ENCODE measurements around the gene STMP1.
"Not testable (repeated sequence)": the region's sequence is repeated elsewhere in the genome, so short reads cannot be mapped to it uniquely, and the experiment has no call there.

STMP1 gene

DNA sequence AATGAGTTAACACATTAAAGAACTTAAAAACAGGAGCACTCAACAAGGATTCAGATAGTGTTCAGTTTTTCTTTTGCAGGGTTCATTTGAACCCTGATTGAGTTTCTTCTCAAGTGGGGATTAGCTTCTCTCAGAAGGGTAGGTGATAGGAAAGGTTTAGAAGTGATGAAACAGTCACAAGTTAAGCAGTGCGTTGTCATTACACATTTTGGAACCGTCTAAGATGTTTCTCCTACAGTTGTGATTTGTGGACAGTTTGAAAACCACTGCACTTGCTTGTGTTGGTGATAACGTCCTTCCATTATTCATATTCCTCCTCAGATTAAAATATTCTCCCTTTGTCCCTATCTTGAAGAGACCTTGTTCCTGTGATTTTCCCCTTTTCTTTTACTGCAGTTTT is 2.7 kb downstream of the STMP1 start:
- peaks cover 37% of the 10 kb centered on the region for H3K4me1 ChIP-seq (ENCODE audit: control insufficient read depth, insufficient read depth, low read length, unreplicated experiment)
- peaks cover 70% of the 10 kb centered on the region for H3K79me2 ChIP-seq (ENCODE audit: control insufficient read depth, insufficient read depth, low read length, unreplicated experiment)
- no peaks in the 10 kb centered on the region for H3K36me3 ChIP-seq (ENCODE audit: insufficient read depth, low read length)
- H2AFZ ChIP-seq (ENCODE audit: low read length, unreplicated experiment), result no peak overlapping the region
- peak overlapping the region; percentile 98 for H3K27ac ChIP-seq (ENCODE audit: low read depth, low read length)
- H3K4me3 ChIP-seq (ENCODE audit: low read depth, low read length), result peak overlapping the region; percentile 97; the same call in 1 of the 2 replicates
- no peaks in the 10 kb centered on the region for H3K27me3 ChIP-seq (ENCODE audit: insufficient read depth, low read length)

DNA sequence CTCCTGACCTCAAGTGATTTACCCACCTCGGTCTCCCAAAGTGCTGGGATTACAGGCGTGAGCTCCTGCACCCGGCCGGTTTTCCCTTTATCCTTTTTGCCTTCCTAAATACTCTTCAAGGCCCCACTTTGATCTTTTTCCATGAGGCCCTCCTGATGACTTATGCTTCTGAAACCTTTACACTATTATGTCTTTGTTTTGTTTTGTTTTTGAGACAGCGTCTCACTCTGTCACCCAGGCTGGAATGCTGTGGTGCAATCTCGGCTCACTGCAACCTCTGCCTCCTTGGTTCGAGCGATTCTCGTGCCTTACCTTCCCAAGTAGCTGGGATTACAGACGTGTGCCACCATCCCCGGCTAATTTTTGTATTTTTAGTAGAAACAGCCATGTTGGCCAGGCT is 3.8 kb downstream of the STMP1 start:
- H3K4me3 ChIP-seq (ENCODE audit: low read depth, low read length), result no peak overlapping the region
- peaks cover 81% of the 10 kb centered on the region for H3K79me2 ChIP-seq (ENCODE audit: control insufficient read depth, insufficient read depth, low read length, unreplicated experiment)
- H3K36me3 ChIP-seq (ENCODE audit: insufficient read depth, low read length), result no peaks in the 10 kb centered on the region
- H3K27ac ChIP-seq (ENCODE audit: low read depth, low read length), result no peak overlapping the region
- H2AFZ ChIP-seq (ENCODE audit: low read length, unreplicated experiment), result no peak overlapping the region
- no peaks in the 10 kb centered on the region for H3K27me3 ChIP-seq (ENCODE audit: insufficient read depth, low read length)
- H3K4me1 ChIP-seq (ENCODE audit: control insufficient read depth, insufficient read depth, low read length, unreplicated experiment), result peaks cover 47% of the 10 kb centered on the region

DNA sequence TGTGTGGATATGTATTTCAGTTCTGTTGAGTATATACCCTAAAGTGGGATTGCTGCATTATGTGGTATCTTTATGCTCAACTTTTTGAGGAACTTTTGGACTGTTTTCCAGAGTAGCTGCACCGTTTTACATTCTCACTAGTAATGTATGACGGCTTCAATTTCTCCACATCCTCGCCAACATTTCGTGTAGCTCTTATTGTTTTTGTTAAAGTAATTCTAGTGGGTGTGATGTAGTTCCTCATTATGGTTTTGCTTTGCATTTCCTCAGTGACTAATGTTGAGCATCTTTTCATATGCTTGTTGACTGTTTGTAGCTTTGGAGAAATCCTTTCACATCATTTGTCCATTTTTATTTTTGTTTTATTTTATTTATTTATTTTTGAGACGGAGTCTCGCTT is 4.5 kb downstream of the STMP1 start:
- H3K79me2 ChIP-seq (ENCODE audit: control insufficient read depth, insufficient read depth, low read length, unreplicated experiment), result peaks cover 88% of the 10 kb centered on the region
- H2AFZ ChIP-seq (ENCODE audit: low read length, unreplicated experiment), result no peak overlapping the region
- H3K27me3 ChIP-seq (ENCODE audit: insufficient read depth, low read length), result no peaks in the 10 kb centered on the region
- H3K36me3 ChIP-seq (ENCODE audit: insufficient read depth, low read length), result no peaks in the 10 kb centered on the region
- H3K27ac ChIP-seq (ENCODE audit: low read depth, low read length), result no peak overlapping the region
- H3K4me3 ChIP-seq (ENCODE audit: low read depth, low read length), result no peak overlapping the region
- H3K4me1 ChIP-seq (ENCODE audit: control insufficient read depth, insufficient read depth, low read length, unreplicated experiment), result peaks cover 53% of the 10 kb centered on the region

DNA sequence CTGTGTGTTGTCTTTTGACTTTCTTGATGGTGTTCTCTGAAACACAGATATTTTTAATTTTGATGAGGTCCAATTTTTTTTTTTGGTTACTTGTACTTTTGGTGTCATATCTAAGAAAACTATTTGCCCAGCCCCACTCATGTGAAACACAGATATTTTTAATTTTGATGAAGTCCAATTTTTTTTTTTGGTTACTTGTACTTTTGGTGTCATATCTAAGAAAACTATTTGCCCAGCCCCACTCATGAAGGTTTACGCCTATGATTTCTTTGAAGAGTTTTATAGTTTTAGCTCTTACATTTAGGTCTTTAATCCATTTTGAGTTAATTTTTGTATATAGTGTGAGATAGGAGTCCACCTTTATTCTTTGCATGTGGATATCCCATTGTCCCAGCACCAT is 5.3 kb downstream of the STMP1 start:
- H3K27me3 ChIP-seq (ENCODE audit: insufficient read depth, low read length); H3K27ac ChIP-seq (ENCODE audit: low read depth, low read length); H2AFZ ChIP-seq (ENCODE audit: low read length, unreplicated experiment); H3K36me3 ChIP-seq (ENCODE audit: insufficient read depth, low read length); H3K4me3 ChIP-seq (ENCODE audit: low read depth, low read length): not testable (repeated sequence)
- Histone ChIP-seq H3K4me1 (ENCODE audit: control insufficient read depth, insufficient read depth, low read length, unreplicated experiment) (peaks cover 56% of the 10 kb centered on the region), H3K79me2 (ENCODE audit: control insufficient read depth, insufficient read depth, low read length, unreplicated experiment) (peaks cover 94% of the 10 kb centered on the region)

DNA sequence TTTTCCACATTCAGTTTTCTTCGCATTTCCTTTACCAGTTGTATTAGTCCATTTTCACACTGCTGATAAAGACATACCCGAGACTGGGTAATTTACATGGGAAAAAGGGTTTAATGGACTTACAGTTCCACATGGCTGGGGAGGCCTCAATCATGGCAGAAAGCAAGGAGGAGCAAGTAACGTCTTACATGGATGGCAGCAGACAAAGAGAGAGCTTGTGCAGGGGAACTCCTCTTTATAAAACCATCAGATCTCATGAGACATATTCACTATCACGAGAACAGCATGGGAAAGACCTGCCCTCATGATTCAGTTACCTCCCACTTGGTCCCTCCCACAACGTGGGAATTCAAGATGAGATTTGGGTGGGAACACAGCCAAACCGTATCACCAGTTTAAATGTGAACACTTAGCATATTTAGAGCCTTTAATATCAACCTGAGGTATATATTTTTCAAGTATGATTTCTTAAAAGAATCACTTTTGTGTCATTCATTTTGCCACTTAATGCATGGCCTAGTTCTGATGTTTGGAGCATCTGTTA is 6.6 kb downstream of the STMP1 start:
- Histone ChIP-seq H3K27ac (ENCODE audit: low read depth, low read length) (peak overlapping the region; percentile 79; the same call in 1 of the 2 replicates), H3K4me1 (ENCODE audit: control insufficient read depth, insufficient read depth, low read length, unreplicated experiment) (peaks cover 62% of the 10 kb centered on the region)

DNA sequence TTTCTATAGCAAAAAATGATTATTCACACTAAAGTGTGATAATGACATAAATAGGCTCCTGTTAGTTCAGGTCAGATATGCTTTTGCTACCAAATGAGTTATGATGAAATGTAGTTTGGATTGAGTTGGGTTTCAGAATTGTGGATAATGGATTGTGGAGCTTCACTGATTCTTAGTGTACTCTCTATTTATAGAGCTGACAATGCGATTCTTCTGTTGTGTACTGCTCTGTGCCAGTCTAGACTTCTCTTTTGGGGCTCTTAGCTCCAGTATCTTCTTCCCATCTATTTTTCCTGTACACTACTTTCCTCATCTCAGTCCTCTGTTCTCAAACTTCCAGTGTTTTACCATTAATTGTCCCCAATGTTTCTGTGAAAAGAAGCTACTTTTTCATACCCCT is 7.5 kb downstream of the STMP1 start:
- Histone ChIP-seq H3K27me3 (ENCODE audit: insufficient read depth, low read length) (no peaks in the 10 kb centered on the region), H3K27ac (ENCODE audit: low read depth, low read length) (peak overlapping the region; percentile 79), H2AFZ (ENCODE audit: low read length, unreplicated experiment) (no peak overlapping the region), H3K79me2 (ENCODE audit: control insufficient read depth, insufficient read depth, low read length, unreplicated experiment) (peaks cover 91% of the 10 kb centered on the region), H3K4me3 (ENCODE audit: low read depth, low read length) (0 out of 2 replicates have a peak overlapping the region, but pooled peaks have one; percentile 5), H3K4me1 (ENCODE audit: control insufficient read depth, insufficient read depth, low read length, unreplicated experiment) (peaks cover 56% of the 10 kb centered on the region), H3K36me3 (ENCODE audit: insufficient read depth, low read length) (peaks cover 6% of the 10 kb centered on the region)

More for the DNA sequence above, 6.6 kb downstream of the STMP1 start:
- not testable (repeated sequence) for H3K4me3 ChIP-seq (ENCODE audit: low read depth, low read length); H2AFZ ChIP-seq (ENCODE audit: low read length, unreplicated experiment); H3K36me3 ChIP-seq (ENCODE audit: insufficient read depth, low read length); H3K27me3 ChIP-seq (ENCODE audit: insufficient read depth, low read length)
- peaks cover 92% of the 10 kb centered on the region for H3K79me2 ChIP-seq (ENCODE audit: control insufficient read depth, insufficient read depth, low read length, unreplicated experiment)

DNA sequence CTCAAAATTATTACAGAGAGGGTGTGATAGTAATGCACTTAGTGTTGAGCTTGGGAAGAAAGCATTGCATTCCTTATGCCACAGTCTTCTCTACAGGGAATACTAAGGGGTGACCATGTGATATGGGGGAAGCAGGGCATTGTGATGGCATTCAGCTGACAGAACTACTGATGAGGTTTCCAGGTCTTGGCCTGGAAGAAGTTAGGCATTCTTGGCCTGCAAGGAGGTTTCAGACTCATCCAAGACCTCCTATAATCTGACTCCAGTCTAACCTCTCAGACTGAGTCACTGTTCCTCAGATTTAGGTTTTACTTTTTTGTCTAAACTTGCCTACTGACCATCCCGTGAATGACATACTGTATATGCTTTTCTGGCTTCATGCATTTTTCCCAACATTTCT is 7.9 kb downstream of the STMP1 start:
- Histone ChIP-seq H2AFZ (ENCODE audit: low read length, unreplicated experiment) (no peak overlapping the region), H3K27ac (ENCODE audit: low read depth, low read length) (peak overlapping the region; percentile 79), H3K4me1 (ENCODE audit: control insufficient read depth, insufficient read depth, low read length, unreplicated experiment) (peaks cover 53% of the 10 kb centered on the region), H3K27me3 (ENCODE audit: insufficient read depth, low read length) (no peaks in the 10 kb centered on the region), H3K4me3 (ENCODE audit: low read depth, low read length) (peak overlapping the region; percentile 5; the same call in 1 of the 2 replicates), H3K79me2 (ENCODE audit: control insufficient read depth, insufficient read depth, low read length, unreplicated experiment) (peaks cover 87% of the 10 kb centered on the region), H3K36me3 (ENCODE audit: insufficient read depth, low read length) (peaks cover 7% of the 10 kb centered on the region)

DNA sequence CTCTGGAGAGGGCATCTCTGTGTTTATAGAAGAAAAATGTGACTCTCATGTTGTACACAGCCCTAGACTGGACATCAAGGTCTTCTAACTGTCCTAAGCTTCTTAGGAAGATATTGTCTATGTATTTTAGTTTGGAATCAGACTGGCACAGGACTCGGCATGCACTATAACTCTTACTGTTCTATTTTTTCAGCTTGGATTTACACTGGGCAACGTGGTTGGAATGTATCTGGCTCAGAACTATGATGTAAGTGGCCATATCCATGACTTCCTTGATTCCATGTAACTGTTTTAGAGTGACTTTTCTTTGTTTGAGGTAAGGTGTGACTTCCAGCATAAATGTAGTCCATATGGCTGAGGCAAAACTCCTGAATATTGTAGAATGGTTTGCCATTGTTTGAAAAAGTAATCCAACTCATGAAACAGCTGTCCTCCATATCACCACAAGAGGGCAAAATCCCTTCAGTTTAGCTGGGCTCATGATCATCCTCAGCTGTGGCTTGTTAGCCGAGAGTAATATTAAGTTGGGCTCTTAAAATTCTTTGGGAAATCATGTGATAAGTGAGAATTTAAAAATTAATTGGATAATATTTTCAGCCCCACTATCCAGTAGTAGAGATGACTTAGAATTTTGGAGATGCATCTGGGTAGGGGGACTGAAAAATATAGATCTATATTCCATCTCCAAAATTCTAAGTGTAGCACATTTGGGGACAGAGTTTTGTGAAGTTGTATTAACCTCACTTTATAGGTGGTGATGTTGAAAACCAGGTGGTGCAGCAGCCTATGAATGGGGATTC is 10.4 kb downstream of the STMP1 start:
- Histone ChIP-seq H3K4me3 (ENCODE audit: low read depth, low read length) (peak overlapping the region; percentile 39; the same call in 1 of the 2 replicates), H3K36me3 (ENCODE audit: insufficient read depth, low read length) (peaks cover 16% of the 10 kb centered on the region), H3K27me3 (ENCODE audit: insufficient read depth, low read length) (no peaks in the 10 kb centered on the region), H3K4me1 (ENCODE audit: control insufficient read depth, insufficient read depth, low read length, unreplicated experiment) (peaks cover 44% of the 10 kb centered on the region), H3K79me2 (ENCODE audit: control insufficient read depth, insufficient read depth, low read length, unreplicated experiment) (peaks cover 64% of the 10 kb centered on the region), H2AFZ (ENCODE audit: low read length, unreplicated experiment) (no peak overlapping the region), H3K27ac (ENCODE audit: low read depth, low read length) (peak overlapping the region; percentile 70)

DNA sequence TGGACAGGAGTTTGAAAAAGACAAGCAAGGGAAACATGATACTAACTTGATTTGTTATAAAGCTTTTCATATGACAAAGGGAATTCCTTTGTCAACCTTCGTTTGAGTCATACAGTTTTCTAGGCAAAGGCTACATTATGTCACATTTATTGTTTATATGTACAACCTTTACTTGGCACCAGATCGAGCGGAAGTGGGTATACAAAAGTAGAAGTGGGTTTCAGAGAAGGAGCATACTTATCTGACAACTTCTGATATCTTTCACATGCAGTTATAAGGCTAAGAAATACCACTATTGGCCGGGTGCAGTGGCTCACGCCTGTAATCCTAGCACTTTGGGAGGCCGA is 11.0 kb downstream of the STMP1 start:
- peaks cover 64% of the 10 kb centered on the region for H3K79me2 ChIP-seq (ENCODE audit: control insufficient read depth, insufficient read depth, low read length, unreplicated experiment)

DNA sequence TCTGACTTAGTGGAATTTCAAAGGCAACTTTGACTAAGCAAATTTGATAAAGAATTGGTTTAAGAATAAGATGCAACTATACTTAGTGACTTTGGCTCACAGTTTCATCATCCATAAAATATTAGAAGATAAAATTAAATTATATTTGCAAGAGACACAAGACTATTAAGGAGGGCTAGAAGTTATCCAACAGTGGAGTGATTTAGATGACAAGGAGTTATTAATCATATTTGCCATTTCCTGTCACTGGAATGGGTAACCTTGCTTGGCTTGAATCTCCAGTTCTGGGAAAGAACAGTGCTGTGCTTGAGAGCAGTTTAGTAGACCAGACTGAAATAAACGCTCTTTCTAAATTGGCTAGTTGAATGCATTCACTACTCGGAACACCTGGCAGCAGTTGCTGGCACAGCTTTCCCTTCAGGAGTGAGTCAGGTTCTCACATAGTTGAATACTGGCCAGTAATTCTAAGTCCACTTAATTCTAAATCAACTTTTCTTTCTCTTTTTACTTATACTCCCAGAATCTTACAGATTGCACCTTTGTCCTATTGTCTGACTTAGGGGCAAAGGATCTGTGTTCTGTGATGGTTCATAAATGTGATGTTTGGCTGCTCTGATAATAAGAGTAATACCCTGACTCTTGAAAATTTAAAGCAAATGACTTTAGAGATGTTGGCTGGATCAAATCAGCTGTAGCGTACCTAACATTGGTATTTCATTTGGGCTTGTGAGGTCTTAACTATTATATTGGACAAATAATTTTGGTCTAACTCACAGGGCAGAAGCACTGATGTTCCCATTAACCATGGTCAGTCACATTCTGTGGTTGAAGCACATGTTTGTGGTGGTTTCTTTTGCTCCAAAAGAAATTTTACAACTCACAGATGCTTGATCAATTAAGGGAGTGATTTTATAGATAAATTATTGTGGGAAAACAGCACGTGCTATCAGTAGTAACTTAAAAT is 16.6 kb downstream of the STMP1 start:
- H3K27ac ChIP-seq (ENCODE audit: low read depth, low read length), result no peak overlapping the region
- no peaks in the 10 kb centered on the region for H3K27me3 ChIP-seq (ENCODE audit: insufficient read depth, low read length)
- H3K4me1 ChIP-seq (ENCODE audit: control insufficient read depth, insufficient read depth, low read length, unreplicated experiment), result peaks cover 22% of the 10 kb centered on the region
- H3K36me3 ChIP-seq (ENCODE audit: insufficient read depth, low read length), result peaks cover 16% of the 10 kb centered on the region
- H3K79me2 ChIP-seq (ENCODE audit: control insufficient read depth, insufficient read depth, low read length, unreplicated experiment), result peaks cover 15% of the 10 kb centered on the region
- H2AFZ ChIP-seq (ENCODE audit: low read length, unreplicated experiment), result no peak overlapping the region
- H3K4me3 ChIP-seq (ENCODE audit: low read depth, low read length), result no peak overlapping the region

More for the DNA sequence above, 11.0 kb downstream of the STMP1 start:
- Histone ChIP-seq H3K27ac (ENCODE audit: low read depth, low read length) (peak overlapping the region; percentile 70), H3K4me1 (ENCODE audit: control insufficient read depth, insufficient read depth, low read length, unreplicated experiment) (peaks cover 49% of the 10 kb centered on the region), H3K36me3 (ENCODE audit: insufficient read depth, low read length) (peaks cover 16% of the 10 kb centered on the region), H3K27me3 (ENCODE audit: insufficient read depth, low read length) (no peaks in the 10 kb centered on the region), H2AFZ (ENCODE audit: low read length, unreplicated experiment) (no peak overlapping the region), H3K4me3 (ENCODE audit: low read depth, low read length) (peak overlapping the region; percentile 39; the same call in 1 of the 2 replicates)
